ENCODE data around the gene GUCY1A2.

The GUCY1A2 gene

DNA sequence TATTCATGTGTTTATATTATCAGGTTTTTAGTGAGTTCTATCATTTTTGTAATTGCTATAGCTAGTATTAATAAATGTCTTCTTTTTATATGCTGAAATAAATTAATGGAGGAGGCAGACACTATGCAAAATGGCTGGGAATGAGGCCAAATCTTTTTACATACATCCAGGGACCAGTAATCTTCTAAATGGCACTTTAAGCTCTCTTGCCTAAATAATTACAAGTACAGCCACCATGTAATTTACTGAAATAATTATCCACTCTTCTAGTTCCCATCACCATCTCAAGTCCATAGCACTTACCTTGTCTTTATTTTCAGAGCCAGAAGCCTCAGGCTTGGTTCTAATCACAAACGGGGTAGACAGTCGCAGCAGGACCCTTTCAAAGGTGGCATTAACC is 79.1 kb downstream of the GUCY1A2 start:
- no peak for DNase-seq (ENCODE audit: extremely low read depth, low read depth)
- TF ChIP-seq, protein P1, sequence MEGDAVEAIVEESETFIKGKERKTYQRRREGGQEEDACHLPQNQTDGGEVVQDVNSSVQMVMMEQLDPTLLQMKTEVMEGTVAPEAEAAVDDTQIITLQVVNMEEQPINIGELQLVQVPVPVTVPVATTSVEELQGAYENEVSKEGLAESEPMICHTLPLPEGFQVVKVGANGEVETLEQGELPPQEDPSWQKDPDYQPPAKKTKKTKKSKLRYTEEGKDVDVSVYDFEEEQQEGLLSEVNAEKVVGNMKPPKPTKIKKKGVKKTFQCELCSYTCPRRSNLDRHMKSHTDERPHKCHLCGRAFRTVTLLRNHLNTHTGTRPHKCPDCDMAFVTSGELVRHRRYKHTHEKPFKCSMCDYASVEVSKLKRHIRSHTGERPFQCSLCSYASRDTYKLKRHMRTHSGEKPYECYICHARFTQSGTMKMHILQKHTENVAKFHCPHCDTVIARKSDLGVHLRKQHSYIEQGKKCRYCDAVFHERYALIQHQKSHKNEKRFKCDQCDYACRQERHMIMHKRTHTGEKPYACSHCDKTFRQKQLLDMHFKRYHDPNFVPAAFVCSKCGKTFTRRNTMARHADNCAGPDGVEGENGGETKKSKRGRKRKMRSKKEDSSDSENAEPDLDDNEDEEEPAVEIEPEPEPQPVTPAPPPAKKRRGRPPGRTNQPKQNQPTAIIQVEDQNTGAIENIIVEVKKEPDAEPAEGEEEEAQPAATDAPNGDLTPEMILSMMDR (IDR thresholded peaks at IDR 0.05; ENCODE audit: low read depth, low read length) = no peak

DNA sequence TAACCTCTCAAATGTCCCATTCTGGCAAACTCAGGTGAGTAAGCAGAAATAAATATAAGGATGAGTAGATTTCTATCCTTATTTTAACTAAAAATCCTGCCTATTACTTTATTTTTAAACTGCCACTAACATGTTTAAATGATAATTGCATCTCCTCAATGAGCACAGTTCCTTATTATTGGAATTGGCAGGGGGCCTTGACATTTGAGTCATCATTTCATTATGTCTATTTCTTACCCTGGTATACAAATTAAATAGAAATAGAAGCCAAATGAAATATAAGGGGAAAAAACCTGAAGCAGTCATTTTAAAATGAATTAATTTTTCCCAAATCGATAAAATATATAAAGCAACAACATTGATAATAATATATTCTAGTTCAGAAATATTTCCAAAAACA is 81.2 kb downstream of the GUCY1A2 start:
- DNase-seq (ENCODE audit: extremely low read depth, low read depth) = no peak
- TF ChIP-seq, protein P1 (IDR thresholded peaks at IDR 0.05; ENCODE audit: low read depth, low read length) = no peak

DNA sequence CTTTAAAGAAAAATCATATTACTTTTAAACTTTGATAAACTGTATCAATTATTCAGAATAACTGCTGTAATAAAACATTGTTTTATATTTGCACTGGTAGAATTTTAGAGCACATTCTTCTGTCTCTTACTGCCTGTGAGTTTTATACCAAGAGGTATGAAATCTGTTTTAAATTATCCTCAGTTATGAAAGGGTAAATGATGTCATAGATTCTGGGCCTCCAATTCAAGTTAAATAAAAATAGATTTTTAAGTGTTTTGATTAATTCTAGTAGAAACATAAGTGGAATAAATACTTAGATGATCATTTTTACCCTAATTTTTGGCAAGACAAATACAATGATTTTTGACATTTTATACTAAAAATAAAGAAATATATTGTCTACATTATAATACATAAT is 93.0 kb downstream of the GUCY1A2 start:
- TF ChIP-seq, protein P1 (IDR thresholded peaks at IDR 0.05; ENCODE audit: low read depth, low read length) = no peak
- DNase-seq (ENCODE audit: extremely low read depth, low read depth) = no peak

DNA sequence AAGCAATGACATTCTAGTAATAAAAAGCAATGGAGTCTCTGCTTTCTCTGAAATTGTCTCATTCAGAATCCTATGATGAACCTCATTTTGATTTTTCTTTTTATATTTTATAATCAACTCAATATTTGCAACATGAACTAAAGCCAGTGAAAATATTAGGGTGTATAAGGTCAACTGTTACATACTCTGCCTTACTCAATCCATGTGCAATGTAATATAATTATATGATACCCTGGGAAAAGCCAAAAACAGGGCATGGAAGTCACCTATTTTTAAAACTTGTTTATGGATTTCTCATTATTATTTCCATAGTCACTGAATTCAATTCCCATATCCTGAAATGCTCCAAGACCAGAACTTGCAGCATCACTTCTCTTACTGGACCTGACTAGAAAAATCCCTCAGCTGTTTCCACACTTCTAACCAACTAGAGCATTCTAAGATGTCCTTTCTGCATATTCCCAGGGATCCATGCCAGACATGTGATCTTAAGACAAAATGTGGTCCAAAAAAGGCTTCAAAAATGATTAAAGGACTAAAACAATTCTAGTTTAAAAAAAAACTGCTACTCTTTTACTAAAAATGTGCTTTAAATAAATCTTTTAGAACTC is 97.3 kb downstream of the GUCY1A2 start:
- no peak for DNase-seq (ENCODE audit: extremely low read depth, low read depth)
- TF ChIP-seq, protein P1 (IDR thresholded peaks at IDR 0.05; ENCODE audit: low read depth, low read length) = no peak

DNA sequence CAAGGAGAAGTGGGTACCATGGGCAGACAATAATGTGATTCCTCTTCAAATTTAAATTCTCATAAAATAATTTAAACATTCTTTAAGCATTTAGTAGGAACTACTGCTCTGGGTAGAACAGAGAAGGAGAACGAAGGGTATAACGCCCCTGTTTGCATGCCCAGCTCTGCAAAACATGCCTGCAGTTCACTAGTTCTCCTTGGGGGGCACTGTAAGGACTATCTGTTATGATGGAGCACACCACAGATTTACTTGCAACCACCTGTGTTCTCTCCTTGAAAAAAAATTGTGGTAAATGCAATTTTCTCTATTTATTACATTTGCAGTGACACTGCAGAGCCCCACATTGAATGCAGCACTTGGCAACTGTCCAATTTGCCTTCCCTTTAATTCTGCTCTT is 100.3 kb downstream of the GUCY1A2 start:
- TF ChIP-seq, protein P1 (IDR thresholded peaks at IDR 0.05; ENCODE audit: low read depth, low read length) = peak; percentile 31
- DNase-seq (ENCODE audit: extremely low read depth, low read depth) = no peak

DNA sequence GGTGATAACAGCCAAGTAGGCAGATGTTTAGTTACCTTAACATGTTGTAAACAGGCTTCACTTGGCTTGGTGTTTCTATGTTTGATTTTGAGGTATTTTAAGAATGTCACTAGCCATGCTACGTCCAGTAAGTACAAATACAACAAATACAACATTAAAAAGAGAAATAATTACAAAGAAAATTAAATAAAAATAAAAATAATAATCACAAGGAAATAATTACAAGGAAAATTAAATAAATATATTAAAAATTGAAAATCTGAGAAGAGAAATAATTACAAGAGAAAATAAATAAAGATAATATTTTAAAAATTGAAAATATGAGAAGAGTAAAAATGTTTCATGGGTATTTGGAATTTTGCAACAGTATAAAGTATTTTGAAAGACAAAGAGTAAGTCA is 103.9 kb downstream of the GUCY1A2 start:
- DNase-seq (ENCODE audit: extremely low read depth, low read depth) = no peak
- TF ChIP-seq, protein P1 (IDR thresholded peaks at IDR 0.05; ENCODE audit: low read depth, low read length) = no peak

DNA sequence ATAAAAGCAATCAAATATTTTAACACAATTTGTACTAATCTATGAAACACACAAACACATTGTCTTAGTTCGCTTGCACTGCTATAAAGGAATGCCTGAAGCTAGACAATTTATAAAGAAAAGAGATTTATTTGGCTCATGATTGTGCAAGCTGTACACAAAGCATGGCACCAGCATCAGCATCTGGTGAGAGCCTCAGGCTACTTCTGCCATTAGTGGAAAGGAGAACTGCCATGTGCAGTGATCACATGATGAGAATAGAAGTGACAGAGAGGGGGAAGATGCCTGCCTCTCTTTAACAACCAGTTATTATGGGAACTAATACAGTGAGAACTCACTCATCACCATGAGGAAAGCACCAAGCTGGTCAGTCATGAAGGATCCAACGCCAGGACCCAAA is 105.1 kb downstream of the GUCY1A2 start:
- TF ChIP-seq, protein P1 (IDR thresholded peaks at IDR 0.05; ENCODE audit: low read depth, low read length) = no peak
- DNase-seq (ENCODE audit: extremely low read depth, low read depth) = no peak
